Activated naive CD4-positive, alpha-beta T cell treated with anti-CD3 and anti-CD28 coated beads, Interleukin-2, amount 50 U/mL, for 24 hours (primary cell): ENCODE measurements around the gene ENO1.
A peak's percentile ranks its signal among the peaks of the same experiment; 100 is the strongest.

ENCODE experiments used
- H3K27ac Mint-ChIP-seq: one replicate; pipeline ENCODE4 v1.8.0; 2021; ENCODE audit warnings: mild to moderate bottlenecking, mixed read lengths
- H3K27me3 Mint-ChIP-seq: one replicate; pipeline ENCODE4 v1.8.0; 2021; ENCODE audit warnings: mixed read lengths
- H3K36me3 Mint-ChIP-seq: one replicate; pipeline ENCODE4 v1.8.0; 2021; ENCODE audit warnings: mixed read lengths
- H3K4me1 Mint-ChIP-seq: one replicate; pipeline ENCODE4 v1.8.0; 2021; ENCODE audit warnings: mixed read lengths
- H3K4me3 Mint-ChIP-seq: one replicate; pipeline ENCODE4 v1.8.0; 2021; ENCODE audit warnings: mild to moderate bottlenecking, mixed read lengths
- H3K9me3 Mint-ChIP-seq: one replicate; pipeline ENCODE4 v1.8.0; 2021; ENCODE audit warnings: mixed read lengths

ENO1 gene

DNA sequence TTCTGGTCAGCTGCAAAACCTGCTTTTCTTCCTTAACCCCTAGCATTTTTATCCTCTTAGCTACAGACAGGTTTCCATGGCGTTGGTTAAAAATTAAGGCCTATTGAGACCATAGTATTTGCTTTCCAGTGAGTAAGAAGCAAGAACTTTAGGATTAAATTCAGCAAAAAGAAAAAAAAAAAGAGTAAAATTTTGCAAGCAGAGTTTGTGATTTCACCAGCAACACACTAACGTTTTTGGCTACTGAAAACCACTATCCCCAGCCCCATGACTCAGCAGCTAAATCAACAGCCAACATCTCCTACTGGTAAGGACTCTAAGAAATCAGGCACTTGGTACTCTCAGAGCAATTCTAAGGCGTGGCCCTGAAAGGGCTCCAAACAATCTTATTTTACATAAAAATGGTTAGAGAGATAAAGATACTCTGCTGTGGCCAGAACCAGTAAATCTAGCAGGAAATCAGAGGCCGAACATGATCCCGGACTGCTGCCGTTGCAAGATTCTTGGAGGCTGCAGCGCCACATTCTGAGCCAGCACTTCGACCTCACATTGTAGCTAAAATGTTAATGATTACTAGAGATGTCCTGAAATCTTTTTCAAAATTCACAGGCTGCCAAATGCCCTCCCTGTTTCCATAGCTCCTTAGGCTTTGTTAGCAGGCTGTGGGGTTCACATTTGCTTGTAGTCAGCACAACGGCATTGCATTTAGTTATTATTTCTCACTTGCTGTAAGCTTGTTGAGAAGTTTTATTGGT, 1.6 kb upstream of the ENO1 start:
- Mint-ChIP-seq H3K4me1 (peaks cover 20% of the 10 kb centered on the region), H3K4me3 (peak overlapping the region; percentile 92), H3K36me3 (peaks cover 23% of the 10 kb centered on the region), H3K9me3 (no peaks in the 10 kb centered on the region), H3K27ac (peak overlapping the region; percentile 97), H3K27me3 (no peaks in the 10 kb centered on the region)

DNA sequence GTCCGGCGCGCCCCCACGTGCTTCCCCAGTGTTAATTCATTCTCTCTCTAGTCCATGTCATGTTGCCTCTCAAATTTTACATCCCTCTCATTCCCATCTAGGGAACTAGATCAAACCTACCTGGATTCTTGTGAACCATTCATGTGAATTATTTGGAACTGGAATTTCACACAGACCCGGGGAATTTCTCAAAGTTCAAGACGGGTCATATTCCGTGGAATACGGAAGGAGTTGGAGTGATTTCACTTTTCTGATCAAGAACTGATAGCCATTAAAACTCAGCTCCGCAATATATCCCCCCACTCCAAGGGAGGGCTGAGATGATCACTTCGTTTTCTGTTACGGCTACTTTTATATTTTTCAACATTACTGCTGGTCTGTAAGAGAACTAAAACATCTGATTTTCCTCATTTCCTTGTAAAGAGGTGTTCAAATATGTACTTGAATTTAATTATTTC, 1.0 kb upstream of the ENO1 start:
- Mint-ChIP-seq H3K27me3 (no peaks in the 10 kb centered on the region), H3K27ac (peak overlapping the region; percentile 97), H3K4me1 (peaks cover 25% of the 10 kb centered on the region), H3K9me3 (no peaks in the 10 kb centered on the region), H3K36me3 (peaks cover 27% of the 10 kb centered on the region), H3K4me3 (peak overlapping the region; percentile 92)

DNA sequence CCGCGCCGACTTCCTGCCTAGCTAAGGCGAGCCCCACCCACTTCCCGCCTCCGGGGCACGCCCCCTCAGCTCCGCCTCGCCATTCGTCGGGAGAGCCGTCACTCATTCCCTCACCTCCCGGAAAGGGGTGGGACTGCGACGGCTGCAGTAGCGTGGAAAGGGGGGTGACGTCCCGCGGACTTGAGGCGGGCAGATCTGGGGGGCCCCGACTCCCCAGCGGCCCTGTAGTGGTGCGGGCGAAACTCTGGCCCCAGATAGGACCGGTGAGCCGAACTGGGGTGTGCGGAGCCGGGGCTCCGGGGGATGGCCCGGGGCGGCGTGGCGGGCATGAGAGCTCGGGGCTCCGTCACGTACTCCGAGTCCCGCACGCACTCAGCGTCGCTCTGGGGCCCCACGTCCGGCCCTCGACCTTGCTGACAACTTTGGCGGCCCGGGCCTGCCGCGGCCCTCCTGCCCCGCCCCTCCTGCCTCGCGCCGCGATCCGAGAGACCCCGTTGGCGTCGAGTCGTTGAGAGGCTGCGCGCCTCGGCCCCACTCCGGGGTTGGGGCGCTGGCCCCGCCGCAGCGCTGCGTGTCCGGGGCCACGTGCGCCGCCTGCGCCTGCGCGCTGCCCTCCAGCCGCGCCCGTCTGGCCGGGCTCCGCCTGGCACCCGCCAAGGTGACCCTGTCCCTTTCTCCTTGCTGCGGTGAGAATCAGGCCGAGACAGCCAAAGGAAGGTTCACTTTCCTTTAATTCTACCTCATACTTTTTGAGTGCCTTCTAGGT, 395 bp upstream of the ENO1 start:
- H3K27ac Mint-ChIP-seq, result peak overlapping the region; percentile 99
- H3K27me3 Mint-ChIP-seq, result no peaks in the 10 kb centered on the region
- peaks cover 29% of the 10 kb centered on the region for H3K4me1 Mint-ChIP-seq
- H3K36me3 Mint-ChIP-seq, result peaks cover 29% of the 10 kb centered on the region
- no peaks in the 10 kb centered on the region for H3K9me3 Mint-ChIP-seq
- peak overlapping the region; percentile 98 for H3K4me3 Mint-ChIP-seq

DNA sequence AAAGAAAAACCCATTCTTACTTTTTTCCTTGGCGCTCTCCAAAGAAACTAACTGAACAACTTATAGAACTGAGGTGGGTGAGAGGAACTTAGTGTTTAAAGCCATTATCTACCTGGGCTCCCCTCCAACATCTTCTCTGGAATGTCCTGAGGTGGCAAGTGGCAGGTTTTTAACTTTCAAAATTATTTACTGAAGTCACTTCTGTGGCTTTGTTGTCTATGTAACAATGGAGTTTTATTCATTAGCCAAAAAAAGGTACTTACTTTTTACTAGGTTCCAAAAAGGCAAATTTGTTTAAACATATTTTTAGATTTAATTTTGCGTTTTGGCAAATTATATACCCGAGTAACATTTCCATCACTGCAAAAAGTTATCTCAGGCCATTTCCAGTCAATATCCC, 2.4 kb downstream of the ENO1 start:
- Mint-ChIP-seq H3K9me3 (no peaks in the 10 kb centered on the region), H3K36me3 (peaks cover 47% of the 10 kb centered on the region), H3K27me3 (no peaks in the 10 kb centered on the region), H3K27ac (peak overlapping the region; percentile 99), H3K4me1 (peaks cover 54% of the 10 kb centered on the region), H3K4me3 (peak overlapping the region; percentile 98)

DNA sequence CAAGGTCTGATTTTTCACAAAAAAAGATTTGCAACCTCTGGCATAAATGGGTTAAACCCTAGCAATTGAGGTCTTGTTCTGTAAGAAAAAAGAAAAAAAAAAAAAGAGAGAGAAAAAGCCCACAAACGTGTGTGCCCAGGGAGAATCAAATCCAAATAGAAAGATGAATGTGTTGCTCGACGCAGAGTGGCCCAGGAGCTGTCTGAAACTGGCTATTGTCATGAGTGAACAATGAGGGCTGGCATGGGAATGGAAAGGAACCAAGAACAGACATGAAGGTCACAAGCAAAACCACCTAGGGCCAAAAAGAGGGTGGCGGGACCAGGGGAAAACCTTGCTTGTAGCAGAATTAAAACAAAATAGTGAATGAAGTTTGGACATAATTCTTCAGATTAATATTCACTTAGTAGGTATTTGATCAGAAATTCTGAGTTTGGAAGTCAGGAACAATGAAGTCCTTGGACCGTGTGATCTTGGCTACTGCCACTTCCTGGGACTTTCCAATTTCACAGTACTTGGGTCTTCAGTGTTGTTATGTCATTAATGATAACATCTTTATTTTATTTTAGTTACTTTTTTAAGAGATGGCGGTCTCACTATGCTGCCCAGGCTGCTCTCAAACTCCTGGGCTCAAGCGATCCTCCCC, 3.1 kb downstream of the ENO1 start:
- peak overlapping the region; percentile 91 for H3K27ac Mint-ChIP-seq
- H3K9me3 Mint-ChIP-seq, result no peaks in the 10 kb centered on the region
- peak overlapping the region; percentile 98 for H3K4me3 Mint-ChIP-seq

DNA sequence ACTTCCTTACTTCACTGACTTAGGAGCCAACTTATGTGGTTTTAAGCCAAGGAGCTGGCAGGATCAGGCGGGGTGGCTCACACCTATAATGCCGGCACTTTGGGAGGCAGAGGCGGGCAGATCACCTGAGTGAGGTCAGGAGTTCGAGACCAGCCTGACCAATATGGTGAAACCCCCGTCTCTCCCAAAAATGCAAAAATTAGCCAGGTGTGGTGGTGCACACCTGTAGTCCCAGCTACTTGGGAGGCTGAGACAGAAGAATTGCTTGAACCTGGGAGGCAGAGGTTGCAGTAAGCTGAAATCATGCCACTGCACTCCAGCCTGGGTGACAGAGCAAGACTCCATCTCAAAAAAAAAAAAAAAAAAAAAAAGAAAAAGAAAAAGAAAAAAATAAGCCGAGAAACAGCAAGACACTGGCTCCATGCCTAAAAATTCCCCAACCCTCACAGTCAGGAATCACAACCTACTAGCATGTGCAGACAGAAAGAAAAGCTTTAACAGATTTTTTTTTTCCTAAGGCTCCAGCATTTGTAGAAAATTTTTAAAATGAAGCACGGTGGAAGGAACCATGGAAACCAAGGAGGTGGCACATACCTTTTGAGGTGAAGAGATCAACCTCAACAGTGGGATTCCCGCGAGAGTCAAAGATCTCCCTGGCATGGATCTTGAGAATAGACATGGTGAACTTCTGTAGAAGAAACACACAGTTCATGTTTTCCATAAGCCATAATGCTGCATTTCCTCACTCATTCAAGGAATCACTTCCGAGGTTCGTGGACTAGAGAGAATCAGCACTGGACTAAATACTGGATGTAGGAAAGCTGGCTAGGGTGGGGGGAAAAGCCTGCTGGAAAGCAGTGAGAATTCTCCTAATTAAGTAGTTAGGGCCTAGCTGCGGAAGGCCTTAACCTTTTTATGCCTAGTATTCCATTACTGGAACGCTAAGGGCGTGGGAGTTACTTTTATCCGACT, 4.0 kb downstream of the ENO1 start:
- H3K9me3 Mint-ChIP-seq, result no peaks in the 10 kb centered on the region
- no peaks in the 10 kb centered on the region for H3K27me3 Mint-ChIP-seq
- H3K4me3 Mint-ChIP-seq, result peak overlapping the region; percentile 98
- peaks cover 54% of the 10 kb centered on the region for H3K4me1 Mint-ChIP-seq
- peaks cover 54% of the 10 kb centered on the region for H3K36me3 Mint-ChIP-seq
- peak overlapping the region; percentile 91 for H3K27ac Mint-ChIP-seq

More for the DNA sequence above, 3.1 kb downstream of the ENO1 start:
- H3K4me1 Mint-ChIP-seq, result peaks cover 57% of the 10 kb centered on the region
- H3K36me3 Mint-ChIP-seq, result peaks cover 54% of the 10 kb centered on the region
- no peaks in the 10 kb centered on the region for H3K27me3 Mint-ChIP-seq

DNA sequence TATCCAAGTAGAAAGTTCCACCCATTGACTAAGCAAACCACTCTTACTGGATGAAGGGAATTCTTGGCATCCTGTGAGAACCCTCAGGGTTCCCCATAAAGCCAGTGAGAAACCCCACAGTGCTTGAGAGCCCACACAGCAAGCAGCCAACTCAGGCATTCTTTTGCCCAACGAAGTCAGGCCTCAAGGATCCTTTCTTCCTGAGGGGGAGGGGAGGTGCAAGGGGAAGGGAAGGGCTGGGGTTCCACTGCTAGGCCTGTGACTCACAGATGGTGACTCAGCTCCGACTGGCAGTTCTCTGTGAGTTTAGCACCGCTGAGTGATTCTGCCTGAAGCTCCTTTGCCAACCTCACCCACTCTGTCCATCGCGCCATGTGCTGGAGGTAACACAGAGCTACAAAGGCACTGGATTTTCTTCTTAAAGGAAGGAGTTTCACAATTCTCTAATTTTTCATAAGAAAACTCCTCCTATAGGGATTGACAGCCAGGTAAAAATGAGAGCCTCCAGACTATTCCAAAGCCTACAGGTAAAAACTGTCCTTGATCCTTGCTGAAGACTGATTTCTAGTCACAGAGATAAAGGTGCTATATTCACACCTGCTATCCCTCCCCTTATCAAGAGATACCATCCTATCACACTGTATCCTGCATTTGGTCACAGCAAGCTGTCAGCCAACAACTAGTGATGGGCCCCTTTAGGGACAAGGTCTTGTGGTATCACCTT, 4.8 kb downstream of the ENO1 start:
- H3K9me3 Mint-ChIP-seq, result no peaks in the 10 kb centered on the region
- H3K36me3 Mint-ChIP-seq, result peaks cover 59% of the 10 kb centered on the region
- H3K4me3 Mint-ChIP-seq, result peak overlapping the region; percentile 98
- H3K27me3 Mint-ChIP-seq, result no peaks in the 10 kb centered on the region
- H3K27ac Mint-ChIP-seq, result peak overlapping the region; percentile 79
- H3K4me1 Mint-ChIP-seq, result peaks cover 59% of the 10 kb centered on the region

DNA sequence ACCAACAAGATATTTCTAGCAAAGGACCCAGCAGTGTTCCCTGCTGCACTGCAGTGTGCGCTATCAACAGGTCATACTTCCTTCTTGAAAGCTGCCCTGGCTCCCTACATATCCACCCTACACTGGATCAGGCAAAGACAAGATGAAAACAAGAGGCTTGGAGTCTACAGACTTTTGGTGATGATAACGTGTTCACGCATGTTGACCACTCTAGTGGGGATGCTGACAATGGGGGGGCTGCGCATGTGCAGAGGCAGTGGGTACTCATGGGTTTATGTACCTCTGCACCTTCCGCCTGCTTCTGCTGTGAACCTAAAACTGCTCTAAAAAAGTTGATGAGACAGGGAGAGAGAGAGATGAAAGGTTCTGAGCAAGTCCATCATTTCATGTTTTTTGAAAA, 5.5 kb downstream of the ENO1 start:
- no peaks in the 10 kb centered on the region for H3K27me3 Mint-ChIP-seq
- peaks cover 59% of the 10 kb centered on the region for H3K36me3 Mint-ChIP-seq
- H3K4me3 Mint-ChIP-seq, result peak overlapping the region; percentile 98
- peaks cover 60% of the 10 kb centered on the region for H3K4me1 Mint-ChIP-seq
- H3K9me3 Mint-ChIP-seq, result no peaks in the 10 kb centered on the region
- peak overlapping the region; percentile 79 for H3K27ac Mint-ChIP-seq

DNA sequence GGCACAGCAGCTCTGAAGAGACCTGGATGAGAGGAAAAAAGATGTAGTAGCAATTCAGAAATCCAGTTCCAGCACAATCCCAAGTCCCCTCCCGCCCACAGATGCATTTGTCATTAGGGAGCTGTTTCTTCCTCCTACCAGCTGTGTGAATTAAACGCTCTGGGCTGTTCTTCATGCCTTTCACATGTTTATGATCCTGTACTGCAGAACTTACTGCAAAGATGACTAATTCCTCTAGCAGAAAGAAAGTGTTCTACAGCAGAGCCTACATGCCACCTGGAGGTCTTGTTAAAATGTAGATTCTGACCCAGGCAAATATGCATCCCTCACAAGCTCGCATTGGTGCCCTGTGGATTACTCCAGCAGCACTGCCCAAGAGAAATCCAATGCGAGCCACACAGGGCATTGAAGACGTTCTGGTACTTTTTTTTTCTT, 6.5 kb downstream of the ENO1 start:
- Mint-ChIP-seq H3K27me3 (no peaks in the 10 kb centered on the region), H3K27ac (peak overlapping the region; percentile 76), H3K4me1 (peaks cover 69% of the 10 kb centered on the region), H3K36me3 (peaks cover 58% of the 10 kb centered on the region), H3K9me3 (no peaks in the 10 kb centered on the region), H3K4me3 (peak overlapping the region; percentile 98)

DNA sequence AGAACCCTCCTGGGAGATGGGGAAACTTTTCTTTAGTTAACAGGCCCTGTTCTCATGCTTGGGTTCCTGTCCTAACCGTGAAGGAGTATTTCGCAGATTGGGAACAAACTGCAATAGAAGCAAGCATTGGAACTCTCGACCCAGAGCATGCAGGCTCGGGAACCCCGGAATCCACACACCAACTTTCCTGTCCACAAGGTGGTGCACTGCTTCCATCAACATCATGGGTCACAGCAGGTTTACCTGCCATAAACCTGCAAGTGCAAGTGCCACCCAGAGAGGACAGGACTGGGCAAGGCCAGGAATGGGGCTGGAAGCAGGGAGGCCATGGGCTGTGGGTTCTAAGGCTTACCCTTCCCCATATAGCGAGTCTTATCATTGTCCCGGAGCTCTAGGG, 6.9 kb downstream of the ENO1 start:
- peaks cover 72% of the 10 kb centered on the region for H3K4me1 Mint-ChIP-seq
- H3K9me3 Mint-ChIP-seq, result no peaks in the 10 kb centered on the region
- H3K36me3 Mint-ChIP-seq, result peaks cover 55% of the 10 kb centered on the region
- no peaks in the 10 kb centered on the region for H3K27me3 Mint-ChIP-seq
- H3K4me3 Mint-ChIP-seq, result peak overlapping the region; percentile 98
- peak overlapping the region; percentile 84 for H3K27ac Mint-ChIP-seq

DNA sequence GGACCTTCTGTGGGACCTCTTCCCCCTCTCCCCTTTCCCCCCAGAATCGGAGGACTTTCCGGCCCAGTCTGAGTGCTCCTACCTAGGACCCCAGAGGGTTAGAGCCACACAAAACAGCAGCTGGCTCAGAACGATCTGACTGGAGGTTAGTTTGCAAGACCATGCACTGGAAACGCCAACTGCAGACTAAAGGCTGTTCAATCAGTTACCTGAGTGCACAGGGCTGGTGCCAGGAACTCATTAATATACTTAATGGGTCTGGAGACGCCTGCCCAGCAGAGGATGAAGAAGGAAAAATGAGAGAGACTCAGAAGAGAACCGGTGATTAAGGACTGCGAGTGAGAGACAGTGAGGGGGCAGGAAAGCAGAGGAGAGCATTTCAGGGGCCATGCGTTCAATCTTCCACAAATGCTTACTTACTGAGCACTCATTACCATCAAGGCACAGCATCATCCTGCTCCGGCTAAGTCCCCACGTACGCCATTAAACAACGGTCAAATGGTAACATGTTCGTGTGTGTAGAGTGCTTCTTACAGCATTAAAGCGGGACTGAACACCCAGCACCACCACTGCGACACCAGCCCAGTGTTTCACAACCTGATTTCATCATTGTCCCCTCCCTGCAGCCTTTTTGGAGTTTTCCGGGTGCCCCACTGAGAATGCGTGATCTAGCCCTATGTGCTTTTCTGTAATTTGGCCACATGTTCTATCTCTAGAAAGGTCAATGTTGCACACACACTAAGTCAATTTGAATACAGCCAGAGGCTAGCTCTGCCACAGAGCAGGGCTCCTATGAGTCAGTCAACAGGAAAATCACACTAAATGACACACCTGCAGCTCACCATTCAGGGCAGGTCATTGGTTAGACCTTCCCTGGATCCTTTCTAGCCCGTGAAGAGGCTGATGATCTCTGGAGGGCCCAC, 7.6 kb downstream of the ENO1 start:
- Mint-ChIP-seq H3K27me3 (no peaks in the 10 kb centered on the region), H3K36me3 (peaks cover 49% of the 10 kb centered on the region), H3K4me1 (peaks cover 76% of the 10 kb centered on the region), H3K27ac (peak overlapping the region; percentile 84), H3K9me3 (no peaks in the 10 kb centered on the region), H3K4me3 (peak overlapping the region; percentile 98)

DNA sequence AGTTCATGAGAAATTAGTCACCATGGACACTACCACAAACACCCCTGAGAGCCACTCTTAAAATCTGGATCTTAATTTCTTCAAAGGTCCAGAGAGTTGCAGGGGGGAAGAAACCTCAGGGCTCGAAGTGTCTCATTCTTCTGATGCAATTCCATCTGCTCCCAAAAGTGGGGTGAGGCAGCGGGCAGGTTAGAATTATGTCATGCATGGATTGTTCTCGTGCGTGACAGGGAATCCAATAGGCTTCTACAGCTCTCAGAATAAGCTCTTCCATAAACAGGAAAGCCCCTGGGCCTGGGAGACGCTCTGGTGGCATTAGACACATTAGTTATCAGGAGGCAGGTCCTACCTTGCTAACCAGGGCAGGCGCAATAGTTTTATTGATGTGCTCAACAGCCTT, 8.4 kb downstream of the ENO1 start:
- H3K27ac Mint-ChIP-seq, result peak overlapping the region; percentile 84
- H3K9me3 Mint-ChIP-seq, result no peaks in the 10 kb centered on the region
- H3K4me3 Mint-ChIP-seq, result no peak overlapping the region
- H3K4me1 Mint-ChIP-seq, result peaks cover 71% of the 10 kb centered on the region
- peaks cover 43% of the 10 kb centered on the region for H3K36me3 Mint-ChIP-seq
- no peaks in the 10 kb centered on the region for H3K27me3 Mint-ChIP-seq

DNA sequence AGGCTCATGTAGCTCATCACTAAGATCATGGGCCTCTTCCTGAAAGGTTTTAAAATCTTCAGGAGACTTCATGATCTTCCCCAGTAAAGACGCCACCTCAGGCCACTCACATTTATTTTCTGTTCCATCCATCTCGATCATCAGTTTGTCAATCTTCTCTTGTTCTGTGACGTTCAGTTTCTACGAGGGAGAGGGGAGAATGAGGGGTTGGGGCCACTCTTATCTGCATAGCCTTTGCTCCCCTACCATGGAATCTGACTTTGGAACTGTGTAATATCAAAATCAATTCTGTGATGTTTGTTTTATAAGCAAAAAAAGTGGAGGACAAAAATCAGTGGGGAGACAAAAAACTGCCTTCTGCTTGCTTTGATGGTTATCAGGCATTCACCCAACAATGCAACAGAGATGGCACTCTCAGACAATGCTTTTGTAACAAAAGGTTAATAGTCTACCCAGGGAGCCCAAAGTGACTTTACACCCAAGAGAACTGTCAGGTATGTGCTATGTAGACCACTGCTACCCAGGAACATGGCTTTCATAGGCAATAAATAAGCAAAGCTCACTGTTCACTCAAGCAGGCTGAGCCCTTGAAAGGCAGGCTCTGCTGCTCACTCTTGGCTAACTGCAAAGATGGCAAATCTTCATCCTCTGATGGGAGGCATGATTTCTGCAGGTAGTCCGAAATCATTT, 10.5 kb downstream of the ENO1 start:
- Mint-ChIP-seq H3K27ac (peak overlapping the region; percentile 59), H3K27me3 (no peaks in the 10 kb centered on the region), H3K4me3 (peak overlapping the region; percentile 19), H3K36me3 (peaks cover 31% of the 10 kb centered on the region), H3K4me1 (peaks cover 61% of the 10 kb centered on the region), H3K9me3 (no peaks in the 10 kb centered on the region)
